Ammon's horn (tissue), 1 donor: ENCODE results near the gene TMEM132D.
"Not testable (repeated sequence)": the region's sequence is repeated elsewhere in the genome, so short reads cannot be mapped to it uniquely, and the experiment has no call there.

Experiments
- DNase-seq: peaks from one replicate; pipeline ENCODE4 v3.0.0-alpha.2; 2016; ENCODE audit warnings: low spot score

Gene TMEM132D

DNA sequence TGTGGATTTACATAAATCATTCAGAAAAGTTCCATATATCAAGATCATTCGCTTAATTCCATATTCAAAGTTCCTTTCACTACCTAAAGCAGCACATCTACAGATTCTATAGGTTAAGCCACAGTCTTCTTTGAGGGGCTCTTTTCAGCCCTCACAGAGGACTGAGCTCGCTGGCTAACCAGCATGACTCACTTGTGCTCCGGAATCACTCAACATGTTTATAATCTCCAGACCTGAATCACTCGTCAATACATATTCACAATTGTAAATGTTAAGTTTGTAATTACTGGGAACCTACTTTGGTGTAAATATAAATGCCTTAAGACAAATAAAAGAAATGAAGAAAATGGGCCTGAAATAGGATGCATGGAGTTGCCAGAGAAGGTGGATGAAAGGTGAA, 315.7 kb downstream of the TMEM132D start:
- DNase-seq, result no peak

DNA sequence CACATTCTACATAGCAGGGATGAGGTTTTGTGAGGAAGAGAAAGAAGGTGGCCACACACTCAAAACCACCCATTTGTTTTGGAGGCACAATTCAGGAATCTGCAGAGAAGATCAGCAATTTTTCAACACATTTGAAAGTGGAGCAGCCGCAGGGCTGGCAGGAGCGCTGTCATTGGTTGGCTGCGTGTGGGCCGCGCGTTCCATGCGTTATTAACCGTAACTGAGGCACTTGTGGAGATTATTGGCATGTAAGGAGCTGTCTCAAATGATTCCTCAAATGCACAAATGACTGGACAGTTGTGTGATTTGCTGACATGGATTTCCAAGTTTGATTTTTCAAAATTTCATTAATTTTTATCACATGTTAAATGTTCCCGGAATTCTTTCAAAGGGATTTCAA, 318.5 kb downstream of the TMEM132D start:
- no peak for DNase-seq

DNA sequence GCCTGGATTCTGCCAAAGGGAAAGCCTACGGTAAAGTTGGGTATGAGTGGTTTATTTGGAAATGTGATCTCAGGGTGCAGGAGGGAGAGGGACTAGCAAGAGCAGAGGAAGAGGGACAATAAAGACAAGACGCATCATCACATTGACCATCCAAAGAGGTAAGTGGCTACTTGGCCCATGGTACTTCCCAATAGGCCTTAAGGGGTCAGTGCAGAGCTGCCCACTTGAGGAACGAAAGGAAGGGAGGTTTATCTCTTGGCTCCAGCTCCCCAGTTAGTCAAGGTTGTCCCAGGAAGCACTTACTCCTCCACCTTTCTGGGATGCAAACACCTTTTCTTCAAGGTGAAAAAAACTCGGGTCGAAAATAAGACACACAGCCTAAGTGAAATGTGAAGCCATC, 323.9 kb downstream of the TMEM132D start:
- no peak for DNase-seq

DNA sequence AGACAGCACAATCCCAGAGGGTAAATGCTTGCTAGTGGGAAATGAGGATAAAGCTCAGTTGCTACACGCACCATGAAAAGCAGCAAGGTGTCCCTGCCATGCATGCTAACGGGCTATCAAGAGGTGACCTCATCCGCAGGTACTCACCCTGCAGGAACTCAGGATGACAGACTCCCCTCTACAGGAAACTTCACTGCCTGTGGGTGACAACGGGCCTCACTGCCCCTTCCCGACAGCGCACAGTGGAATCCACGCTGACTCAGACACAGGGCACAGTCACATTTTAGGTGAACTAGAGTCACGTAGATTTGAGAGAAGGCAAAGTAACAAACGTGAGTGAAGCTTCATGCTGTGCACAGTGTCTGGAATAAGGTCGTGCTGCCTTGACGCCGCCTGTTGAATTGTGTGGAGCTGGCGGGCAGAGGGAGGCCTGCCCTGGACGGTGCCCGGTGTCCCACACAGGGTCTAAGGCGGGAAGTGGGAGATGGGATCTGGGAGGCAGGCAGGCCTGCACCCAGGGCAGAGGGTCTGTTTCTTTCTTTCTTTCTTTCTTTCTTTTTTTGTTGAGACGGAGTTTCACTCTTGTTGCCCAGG, 331.8 kb downstream of the TMEM132D start:
- DNase-seq, result no peak

DNA sequence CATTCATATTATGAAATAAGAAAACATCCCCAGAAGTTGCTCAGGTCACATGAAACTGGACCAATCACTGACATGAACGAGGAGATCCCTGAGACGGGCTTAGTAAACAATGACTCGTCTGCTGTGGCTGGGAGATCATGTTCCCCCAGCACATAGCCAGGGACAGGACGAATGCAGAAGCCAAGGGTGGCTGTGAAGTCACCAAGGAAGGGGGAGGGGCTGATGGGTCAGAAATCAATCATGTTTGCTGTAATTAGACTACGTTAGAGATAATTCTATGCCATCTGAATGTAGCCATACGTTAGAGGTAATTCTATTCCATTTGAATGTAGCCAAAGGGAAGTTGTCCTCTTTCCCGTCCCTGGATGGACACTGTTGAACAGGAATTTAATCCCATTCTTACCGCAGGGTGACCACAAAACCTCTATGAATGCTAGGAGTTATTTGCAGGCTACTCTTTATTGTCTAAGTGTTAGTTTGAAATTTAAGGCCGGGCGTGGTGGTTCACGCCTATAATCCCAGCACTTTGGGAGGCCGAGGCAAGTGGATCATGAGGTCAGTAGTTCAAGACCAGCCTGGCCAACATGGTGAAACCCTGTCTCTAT, 332.9 kb downstream of the TMEM132D start:
- DNase-seq, result no peak

DNA sequence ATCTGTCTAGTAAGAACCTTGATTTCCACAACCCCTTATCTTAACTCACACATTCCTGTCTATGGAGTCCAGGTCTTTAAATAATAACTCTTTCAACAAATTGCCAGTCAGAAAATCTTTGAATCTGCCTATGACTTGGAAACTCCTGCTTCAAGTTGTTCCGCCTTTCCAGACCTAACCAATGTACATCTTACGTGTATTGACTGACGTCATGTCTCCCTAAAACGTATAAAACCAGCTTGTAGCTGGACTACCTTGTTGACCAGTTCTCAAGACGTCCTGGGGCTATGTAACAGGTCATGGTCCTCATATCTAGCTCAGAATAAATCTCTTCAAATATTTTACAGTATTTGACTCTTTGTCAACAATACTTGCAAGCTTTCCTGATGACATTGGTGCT, 337.0 kb downstream of the TMEM132D start:
- no peak for DNase-seq

DNA sequence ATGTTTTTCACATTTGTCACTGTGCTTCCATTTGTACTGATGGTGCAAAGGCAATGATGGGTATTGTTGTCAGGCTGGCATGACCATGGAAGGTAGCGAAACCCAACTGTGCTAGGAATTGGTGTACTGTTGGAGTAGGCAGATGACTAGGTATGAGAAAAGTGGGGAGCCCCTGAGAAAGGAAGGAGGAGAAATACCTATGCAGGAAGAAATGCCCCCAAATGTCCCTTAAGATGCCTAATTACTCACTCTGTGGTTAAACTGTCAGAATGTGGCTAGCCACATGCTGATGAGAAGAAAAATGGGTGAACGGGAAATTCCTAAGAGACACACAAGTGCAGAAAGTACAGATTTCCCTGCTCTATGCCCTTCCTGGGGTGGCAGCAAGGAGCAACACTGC, 339.1 kb downstream of the TMEM132D start:
- DNase-seq, result no peak

DNA sequence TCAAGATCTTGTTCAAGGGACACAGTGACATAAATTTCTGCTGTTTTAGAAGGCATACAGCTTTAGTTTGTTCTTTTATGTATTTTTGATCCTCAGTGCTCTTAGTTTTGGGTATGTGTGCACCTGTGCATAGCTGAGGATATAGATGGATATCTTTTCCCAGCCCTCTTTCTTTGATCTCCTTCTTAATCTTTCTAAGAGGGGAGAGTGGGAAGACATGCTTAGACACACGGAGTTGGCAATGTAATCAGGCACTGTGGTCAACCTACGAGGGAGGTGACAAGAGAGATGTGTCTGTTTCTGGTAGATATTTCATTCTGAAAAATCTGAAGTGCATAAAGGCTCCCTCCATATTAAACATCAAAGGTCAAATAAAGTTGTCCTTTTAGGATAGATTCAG, 340.6 kb downstream of the TMEM132D start:
- no peak for DNase-seq

DNA sequence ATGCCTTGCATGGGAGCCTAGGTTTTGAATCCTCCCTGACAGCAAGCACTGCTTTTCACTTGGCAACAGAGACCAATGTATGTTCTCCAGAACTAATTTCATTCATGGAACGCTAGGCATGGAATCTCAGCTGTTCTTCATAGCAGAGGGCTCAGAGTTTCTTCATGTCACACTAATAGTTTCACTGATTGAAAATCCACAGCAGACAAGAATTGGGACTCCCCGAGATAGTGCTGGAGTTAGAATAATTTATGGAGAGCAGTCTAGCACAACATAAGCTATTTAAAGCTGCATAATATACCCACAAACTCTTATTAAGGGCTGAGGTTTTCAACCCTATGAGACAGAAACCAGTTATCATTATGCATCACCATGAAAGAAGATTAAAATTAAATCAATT, 342.5 kb downstream of the TMEM132D start:
- no peak for DNase-seq

DNA sequence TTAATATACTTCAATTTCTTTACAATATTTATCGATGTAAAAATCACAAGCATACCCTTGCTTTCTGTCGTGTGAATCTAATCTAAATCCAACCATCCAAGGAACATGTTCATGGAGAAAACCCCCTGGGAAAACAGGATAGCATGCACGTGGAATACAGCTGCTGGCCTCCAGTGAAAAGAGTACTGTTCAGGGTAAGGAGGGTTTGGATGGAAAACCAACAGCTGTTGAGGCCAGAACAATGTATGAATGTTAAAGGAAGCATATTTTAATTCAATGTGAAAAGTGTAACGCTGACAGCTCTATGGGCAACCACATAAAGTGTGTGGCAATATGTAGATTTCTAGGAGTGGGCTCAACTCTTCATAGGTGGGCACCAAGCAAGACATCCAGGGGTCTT, 344.0 kb downstream of the TMEM132D start:
- DNase-seq, result no peak

DNA sequence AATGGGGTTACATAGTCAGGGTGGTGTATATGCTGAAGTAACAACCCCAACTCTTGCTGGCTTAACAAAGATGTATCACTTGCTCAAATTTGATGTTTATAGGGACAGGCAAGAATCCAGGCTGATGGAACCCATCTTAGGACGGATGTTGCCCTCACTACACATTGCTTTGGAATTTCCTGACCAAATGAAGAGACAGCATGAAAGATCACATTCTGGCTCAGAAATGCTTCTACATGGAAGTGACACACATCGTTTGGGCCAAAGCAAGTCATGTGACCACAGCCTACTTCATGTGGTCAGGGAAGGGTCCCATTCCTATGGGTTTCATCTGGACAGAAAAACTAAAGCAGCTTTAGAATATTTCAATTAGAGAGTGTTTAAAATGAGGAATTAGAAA, 345.8 kb downstream of the TMEM132D start:
- no peak for DNase-seq

DNA sequence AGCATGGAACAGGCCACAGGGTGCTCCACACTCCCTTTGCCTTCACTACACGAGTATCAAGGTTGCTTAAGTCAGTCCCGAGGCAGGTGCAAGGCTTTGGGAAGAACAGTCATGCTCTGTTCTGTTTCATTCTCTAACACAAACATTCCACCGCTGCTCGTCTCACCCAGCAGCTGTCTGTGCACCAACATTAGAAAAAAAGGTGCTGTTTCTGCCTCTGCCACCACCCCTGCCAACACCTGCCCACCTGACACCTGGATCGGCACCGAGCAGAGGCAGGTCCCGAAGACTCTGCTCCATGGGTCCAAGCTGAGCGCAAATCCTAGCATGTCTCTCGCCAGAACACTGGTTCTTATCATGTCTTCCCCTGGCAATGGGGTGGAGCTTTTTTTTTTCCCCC, 347.7 kb downstream of the TMEM132D start:
- DNase-seq, result no peak

DNA sequence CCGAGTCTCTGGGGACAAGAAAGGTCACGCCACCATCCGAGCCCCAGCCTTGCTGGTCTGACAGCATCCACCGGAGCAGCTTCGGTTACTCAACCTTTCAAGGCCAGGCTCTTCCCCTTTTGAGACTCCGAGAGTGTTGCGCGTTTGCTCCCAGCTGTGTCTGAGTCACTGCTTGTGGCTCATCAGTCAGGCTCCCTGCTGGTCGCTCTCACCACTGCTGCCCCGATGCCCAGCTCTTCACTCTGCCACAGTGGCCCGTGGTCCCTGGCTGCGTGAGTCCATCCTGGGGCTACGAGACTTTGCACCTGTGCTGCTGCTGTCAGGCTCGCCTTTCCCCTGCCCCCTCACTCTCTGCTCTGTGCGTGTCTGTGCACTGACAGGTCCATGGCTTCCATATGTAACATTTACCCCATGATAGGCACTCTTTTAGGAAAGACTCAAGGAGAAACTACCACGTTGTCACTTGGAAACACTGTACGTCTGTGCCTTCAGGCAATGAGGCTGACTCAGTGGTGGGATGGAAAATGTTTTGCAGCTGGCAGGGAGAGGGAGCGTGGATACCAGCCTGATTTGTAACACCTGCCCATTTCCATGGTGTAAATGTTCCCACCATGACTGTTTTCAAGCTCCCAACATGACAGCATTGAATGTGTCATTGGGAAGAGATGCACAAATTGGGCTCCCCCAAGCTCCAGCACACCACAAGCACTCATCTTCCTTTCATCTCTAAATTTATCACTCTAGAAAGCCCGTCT, 350.7 kb downstream of the TMEM132D start:
- no peak for DNase-seq

DNA sequence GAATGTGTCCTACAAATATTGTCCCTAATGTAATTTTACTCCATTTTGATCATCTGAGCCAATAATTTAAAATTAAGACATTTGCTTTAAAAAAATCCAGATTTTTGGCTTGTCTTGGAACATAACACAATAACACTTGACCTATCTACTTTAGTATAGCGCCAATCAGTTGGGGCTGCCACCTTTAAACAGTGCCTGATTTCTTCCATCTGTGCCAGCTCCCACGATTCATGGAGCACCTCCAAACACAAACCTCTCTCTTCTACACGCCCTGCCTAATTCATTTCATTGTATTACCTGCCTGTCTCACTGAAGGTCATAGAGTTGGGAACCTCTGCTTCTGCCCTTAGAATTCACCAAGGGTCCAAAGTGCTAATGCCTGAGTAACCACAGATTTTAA, 352.4 kb downstream of the TMEM132D start:
- no peak for DNase-seq

DNA sequence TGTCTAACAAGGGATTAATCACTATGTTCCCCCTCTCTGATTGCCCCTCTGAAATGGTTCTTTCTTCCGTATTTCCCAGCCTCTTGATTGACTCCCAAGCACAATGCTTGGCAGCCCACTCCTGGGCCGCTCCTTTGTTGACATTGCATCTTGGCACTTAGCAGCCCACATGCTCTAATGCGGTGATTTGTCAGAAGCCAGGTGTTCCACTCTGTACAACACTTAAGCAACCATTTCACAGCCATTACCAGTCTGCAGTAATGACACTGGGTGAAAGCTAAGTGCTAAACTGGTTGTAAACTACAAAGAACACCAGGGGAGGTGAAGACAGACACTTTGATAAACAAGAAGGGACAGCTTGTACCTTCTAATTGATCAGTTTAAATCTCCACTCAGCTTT, 353.5 kb downstream of the TMEM132D start:
- no peak for DNase-seq

DNA sequence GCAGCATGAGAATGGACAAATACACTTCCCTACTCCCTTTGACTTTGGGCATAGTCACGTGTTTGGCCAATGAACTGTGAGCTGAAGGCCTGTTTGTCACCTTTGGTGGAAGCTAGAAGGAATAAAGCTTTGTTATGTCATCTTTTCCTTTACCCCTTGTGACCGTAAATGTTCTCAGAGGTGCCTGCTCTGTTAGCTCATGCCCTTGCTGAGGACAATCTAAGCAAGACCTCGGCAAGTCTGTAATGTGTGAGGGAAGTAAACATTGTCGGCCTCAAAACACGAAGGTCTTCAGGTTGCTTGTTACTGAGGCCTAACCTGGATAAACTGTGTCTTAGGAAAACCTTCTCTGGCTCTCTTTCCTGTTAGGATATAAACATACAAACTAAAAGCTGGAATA, 354.2 kb downstream of the TMEM132D start:
- DNase-seq, result no peak

DNA sequence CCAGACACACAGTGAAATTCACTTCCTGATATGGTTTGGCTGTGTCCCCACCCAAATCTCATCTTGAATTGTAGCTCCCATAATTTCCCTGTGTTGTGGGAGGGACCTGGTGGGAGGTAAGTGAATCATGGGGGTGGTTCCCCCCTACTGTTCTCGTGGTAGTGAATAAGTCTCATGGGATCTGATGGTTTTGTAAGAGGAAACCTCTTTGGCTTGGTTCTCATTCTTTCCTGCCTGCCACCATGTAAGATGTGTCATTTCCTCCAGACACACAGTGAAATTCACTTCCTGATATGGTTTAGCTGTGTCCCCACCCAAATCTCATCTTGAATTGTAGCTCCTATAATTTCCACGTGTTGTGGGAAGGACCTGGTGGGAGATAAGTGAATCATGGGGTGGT, 354.8 kb downstream of the TMEM132D start:
- not testable (repeated sequence) for DNase-seq

DNA sequence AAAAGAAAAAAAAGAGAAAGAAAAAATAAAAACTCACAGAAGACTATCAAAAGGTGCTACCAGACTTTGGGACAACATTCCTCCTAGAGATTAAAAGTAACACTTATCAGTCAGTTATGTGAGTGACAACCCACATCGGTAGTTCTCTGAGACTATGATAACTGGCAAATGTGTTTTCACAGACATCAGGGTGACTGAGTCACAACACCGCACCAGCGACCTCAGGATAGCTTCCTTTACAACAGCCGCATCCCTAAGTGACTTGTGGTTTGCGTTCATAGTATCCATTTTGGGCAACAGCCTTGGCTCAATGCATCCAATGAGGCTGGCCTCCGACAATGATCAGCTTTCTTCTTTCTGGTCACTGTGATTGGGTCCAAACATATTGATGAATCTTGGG, 359.1 kb downstream of the TMEM132D start:
- no peak for DNase-seq

DNA sequence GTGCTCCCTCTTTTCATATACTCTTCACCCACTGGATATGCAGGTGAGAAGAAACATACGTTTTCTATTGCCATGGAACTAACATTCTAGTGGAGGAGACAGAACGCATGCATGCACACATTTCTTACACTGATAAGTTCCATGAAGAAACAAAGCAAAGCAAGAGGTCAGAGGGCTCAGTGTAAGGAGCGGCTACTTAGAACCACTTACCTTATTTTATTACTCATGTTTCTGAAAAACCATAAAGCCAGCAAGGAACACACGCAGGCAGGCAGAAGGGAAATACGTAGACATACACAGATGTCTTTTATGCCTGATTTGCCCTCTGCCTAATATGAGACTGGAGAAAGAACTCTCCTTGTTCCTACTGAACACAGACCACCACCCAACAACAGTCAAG, 362.9 kb downstream of the TMEM132D start:
- DNase-seq, result no peak

DNA sequence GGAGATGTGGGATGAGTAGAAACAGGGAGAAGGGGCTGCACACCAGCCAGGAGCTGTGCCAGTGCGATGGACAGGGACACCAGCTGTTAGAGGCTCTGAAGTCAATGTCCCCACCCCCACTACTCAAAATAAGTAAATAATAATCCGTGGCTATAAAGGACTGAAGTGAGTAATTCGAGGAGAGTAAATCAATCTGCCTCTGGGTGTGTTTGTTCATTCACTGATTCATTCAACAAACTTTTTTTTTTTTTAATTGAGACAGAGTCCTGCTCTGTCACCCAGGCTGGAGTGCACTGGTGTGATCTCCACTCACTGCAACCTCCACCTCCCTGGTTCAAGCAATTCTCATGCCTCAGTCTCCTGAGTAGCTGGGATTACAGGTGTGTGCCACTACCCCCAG, 363.6 kb downstream of the TMEM132D start:
- DNase-seq, result no peak

DNA sequence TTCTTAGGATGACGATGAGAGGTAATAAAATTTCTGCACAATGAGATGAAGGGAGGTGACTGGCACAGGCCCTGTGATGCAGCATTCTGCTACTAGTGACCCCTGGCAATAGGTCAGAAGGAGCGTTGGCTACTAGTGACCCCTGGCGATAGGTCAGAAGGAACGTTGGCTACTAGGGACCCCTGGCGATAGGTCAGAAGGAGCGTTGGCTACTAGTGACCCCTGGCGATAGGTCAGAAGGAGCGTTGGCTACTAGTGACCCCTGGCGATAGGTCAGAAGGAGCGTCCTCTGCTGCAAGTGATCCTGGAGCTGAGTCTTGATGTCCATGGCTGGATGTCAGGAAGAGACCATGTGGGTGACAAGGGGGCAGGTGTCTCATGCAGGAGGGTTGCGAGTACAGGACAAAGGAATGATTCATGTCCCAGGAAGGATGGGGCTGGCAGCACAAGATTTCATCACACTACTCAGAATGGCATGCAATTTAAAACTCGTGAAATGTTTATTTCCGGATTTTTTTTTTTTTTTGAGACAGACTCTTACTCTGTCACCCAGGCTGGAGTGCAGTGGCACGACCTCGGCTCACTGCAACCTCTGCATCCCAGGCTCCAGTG, 365.0 kb downstream of the TMEM132D start:
- DNase-seq, result not testable (repeated sequence)

DNA sequence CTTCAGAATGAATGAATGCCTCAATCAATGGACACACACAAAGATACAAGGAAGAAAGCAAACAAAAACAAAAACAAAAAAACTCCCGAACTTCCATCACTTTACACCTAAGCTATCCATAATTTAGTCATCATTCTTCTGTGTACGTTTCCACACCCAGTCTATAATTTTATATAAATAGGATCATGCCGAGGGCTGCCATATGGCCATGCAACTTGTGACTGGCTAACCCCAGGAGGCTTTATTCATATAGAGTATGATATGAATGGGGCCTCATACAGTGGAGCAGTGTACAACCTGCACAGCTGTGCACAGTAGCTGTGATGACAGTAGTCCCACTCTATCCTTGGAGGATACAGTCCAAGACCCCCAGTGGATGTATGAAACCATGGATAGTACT, 365.7 kb downstream of the TMEM132D start:
- DNase-seq, result no peak
